Gastrocnemius medialis (tissue), 4 donors: ENCODE data around the gene CYBB. TPM values are rescaled to one million over a fixed set of nuclear protein-coding genes. Genes with fewer than 3 reads are reported as not detected.

Experiments
- ATAC-seq, 2 donors: fragments of 150-250 bp; one replicate each; pipeline ENCODE4 v1.9.1; 2016
- DNase-seq, 2 donors: peaks; one replicate each; pipeline ENCODE4 v3.0.0-alpha.2; 2019
- H3K27ac ChIP-seq, 4 donors: fragments of 200-600 bp; sonication (generic); 1 replicate in 1 of 4; 2 replicates in 3 of 4; pipeline ENCODE4 v1.5.1; 2016 to 2018; ENCODE audit warnings: mild to moderate bottlenecking in 2 of 4, moderate library complexity in 1 of 4
- H3K27me3 ChIP-seq, 3 donors: fragments of 200-600 bp; sonication (generic) in 2 of 3; 1 replicate in 1 of 3; 2 replicates in 2 of 3; pipeline versions ENCODE4 v1.5.1 to v1.6.0; 2016 to 2019; ENCODE audit warnings: mild to moderate bottlenecking in 1 of 3, moderate library complexity in 1 of 3
- H3K36me3 ChIP-seq, 2 donors: fragments of 200-600 bp; sonication (generic) in 1 of 2; one replicate each; pipeline ENCODE4 v1.5.1; 2017 to 2018
- H3K4me1 ChIP-seq, 2 donors: fragments of 200-600 bp; sonication (generic) in 1 of 2; one replicate each; pipeline ENCODE4 v1.5.1; 2016 to 2017; ENCODE audit warnings: mild to moderate bottlenecking in 2 of 2
- H3K4me3 ChIP-seq, 4 donors: fragments of 200-600 bp; sonication (generic) in 3 of 4; 1 replicate in 1 of 4; 2 replicates in 3 of 4; pipeline ENCODE4 v1.5.1; 2016 to 2019; ENCODE audit warnings: mild to moderate bottlenecking in 2 of 4
- H3K9me3 ChIP-seq, 3 donors: fragments of 200-600 bp; sonication (generic) in 2 of 3; 1 replicate in 1 of 3; 2 replicates in 2 of 3; pipeline ENCODE4 v1.5.1; 2016 to 2019
- CTCF ChIP-seq, 5 experiments: fragments of 450-650 bp in 3 of 5; fragments of 200-600 bp in 2 of 5; sonication (generic) in 2 of 5; IDR thresholded peaks in 4 of 5; conservative IDR thresholded peaks in 1 of 5; 1 replicate in 4 of 5; 2 replicates in 1 of 5; pipeline ENCODE4 v1.5.1; 2016 to 2019; ENCODE audit warnings: antibody characterized with exemption in 5 of 5, mild to moderate bottlenecking in 3 of 5, moderate library complexity in 3 of 5
- POLR2A ChIP-seq, 2 donors: fragments of 450-650 bp; IDR thresholded peaks; one replicate each; pipeline ENCODE4 v1.6.1; 2017; ENCODE audit warnings: antibody characterized with exemption in 2 of 2, mild to moderate bottlenecking in 2 of 2, moderate library complexity in 2 of 2
- in situ Hi-C, 4 donors: fragments of 200-750 bp; cut with MboI; loops; one replicate each; pipeline versions ENCODE4 v1.15.0 to v1.8.0; 2017; ENCODE audit warnings: low sequenced_read_pairs in 4 of 4
- intact Hi-C: fragments of 100-400 bp; cut with DNase I; formaldehyde crosslinking; loops from one replicate; pipeline ENCODE4 v1.15.1; 2023; ENCODE audit warnings: low total_unique reads
- total RNA-seq, 4 donors: library from RNA; depleted of rRNA; stranded (reverse); fragments of >200 nt; gene quantifications; one replicate each; pipeline versions ENCODE4 v1.1.0 to v1.2.3, GENCODE V29; 2016

CYBB gene
- total RNA-seq, 4 donors from 2014 or later, result 1.8 to 6.7 (median 5.1) TPM

GRCh38 chrX:37781081-37781480 is 1.2 kb downstream of the CYBB start:
- H3K27ac ChIP-seq, result no peak overlapping the region
- H3K4me1 ChIP-seq, result no peaks in the 10 kb centered on the region
- no peaks in the 10 kb centered on the region for H3K36me3 ChIP-seq
- ATAC-seq (no peak), DNase-seq (no peak)
- intact Hi-C loops (no loop called here), in situ Hi-C loops (no loop called here)
- H3K4me3 ChIP-seq, result no peak overlapping the region
- TF ChIP-seq CTCF (IDR thresholded peaks at IDR 0.05 in 4 of 5, conservative IDR thresholded peaks at IDR 0.05 in 1 of 5) (no peak), POLR2A (IDR thresholded peaks at IDR 0.05) (no peak)
- no peaks in the 10 kb centered on the region for H3K27me3 ChIP-seq
- H3K9me3 ChIP-seq, result no peaks in the 10 kb centered on the region

GRCh38 chrX:37781814-37782213 is 2.0 kb downstream of the CYBB start:
- intact Hi-C loops, result no loop called here
- ATAC-seq, result no peak

GRCh38 chrX:37782359-37782758 is 2.5 kb downstream of the CYBB start:
- no peak for TF ChIP-seq POLR2A (IDR thresholded peaks at IDR 0.05)
- TF ChIP-seq CTCF (IDR thresholded peaks at IDR 0.05 in 4 of 5, conservative IDR thresholded peaks at IDR 0.05 in 1 of 5), result no peak
- Histone ChIP-seq H3K4me3 (no peak overlapping the region), H3K27ac (no peak overlapping the region), H3K4me1 (no peaks in the 10 kb centered on the region), H3K27me3 (no peaks in the 10 kb centered on the region), H3K9me3 (no peaks in the 10 kb centered on the region), H3K36me3 (no peaks in the 10 kb centered on the region)
- in situ Hi-C loops, result no loop called here
- DNase-seq (no peak), ATAC-seq (no peak)
- intact Hi-C loops, result no loop called here

More at GRCh38 chrX:37781814-37782213, 2.0 kb downstream of the CYBB start:
- no peak for TF ChIP-seq CTCF (IDR thresholded peaks at IDR 0.05 in 4 of 5, conservative IDR thresholded peaks at IDR 0.05 in 1 of 5)
- DNase-seq, result no peak
- Histone ChIP-seq H3K9me3 (no peaks in the 10 kb centered on the region), H3K4me1 (no peaks in the 10 kb centered on the region), H3K27me3 (no peaks in the 10 kb centered on the region), H3K4me3 (no peak overlapping the region), H3K27ac (no peak overlapping the region), H3K36me3 (no peaks in the 10 kb centered on the region)
- in situ Hi-C loops, result no loop called here

GRCh38 chrX:37783305-37783704 is 3.4 kb downstream of the CYBB start:
- ATAC-seq (no peak), DNase-seq (no peak)
- H3K36me3 ChIP-seq, result no peaks in the 10 kb centered on the region
- no peak overlapping the region for H3K4me3 ChIP-seq
- in situ Hi-C loops, result no loop called here
- H3K4me1 ChIP-seq, result no peaks in the 10 kb centered on the region
- no peaks in the 10 kb centered on the region for H3K27me3 ChIP-seq
- intact Hi-C loops, result no loop called here
- TF ChIP-seq POLR2A (IDR thresholded peaks at IDR 0.05) (no peak), CTCF (IDR thresholded peaks at IDR 0.05 in 4 of 5, conservative IDR thresholded peaks at IDR 0.05 in 1 of 5) (no peak)
- H3K9me3 ChIP-seq, result no peaks in the 10 kb centered on the region
- H3K27ac ChIP-seq, result no peak overlapping the region

- in situ Hi-C loops, result no loop called here
- intact Hi-C loops, result no loop called here
- H3K27ac ChIP-seq, result no peak overlapping the region
- ATAC-seq, result no peak
- no peaks in the 10 kb centered on the region for H3K4me1 ChIP-seq
- TF ChIP-seq POLR2A (IDR thresholded peaks at IDR 0.05) (no peak), CTCF (IDR thresholded peaks at IDR 0.05 in 4 of 5, conservative IDR thresholded peaks at IDR 0.05 in 1 of 5) (no peak)
- H3K9me3 ChIP-seq, result no peaks in the 10 kb centered on the region
- H3K27me3 ChIP-seq, result no peaks in the 10 kb centered on the region
- H3K36me3 ChIP-seq, result no peaks in the 10 kb centered on the region
- H3K4me3 ChIP-seq, result no peak overlapping the region
- DNase-seq, result no peak
These were observed 5.7 kb downstream of the CYBB start for GRCh38 chrX:37785569-37785968.
